ENCODE data around the gene STOM.

Gene STOM

GRCh38 chr9:121318631-121319382 is 51.2 kb downstream of the STOM start:
- DNase-seq, result no peak

GRCh38 chr9:121317737-121318630 is 52.1 kb downstream of the STOM start:
- DNase-seq, result no peak

- DNase-seq, result no peak
Measured at GRCh38 chr9:121316852-121317373, 53.1 kb downstream of the STOM start.

GRCh38 chr9:121316378-121316777 is 53.7 kb downstream of the STOM start:
- DNase-seq, result no peak

GRCh38 chr9:121313458-121314152 is 56.4 kb downstream of the STOM start:
- no peak for DNase-seq

GRCh38 chr9:121312169-121312568 is 57.9 kb downstream of the STOM start:
- DNase-seq, result no peak

- DNase-seq, result no peak
Measured at GRCh38 chr9:121310571-121310970, 59.5 kb downstream of the STOM start.

GRCh38 chr9:121309833-121310425 is 60.1 kb downstream of the STOM start:
- DNase-seq, result no peak

GRCh38 chr9:121309171-121309570 is 60.9 kb downstream of the STOM start:
- DNase-seq, result no peak

- no peak for DNase-seq
Measured at GRCh38 chr9:121308765-121309164, 61.3 kb downstream of the STOM start.

- no peak for DNase-seq
Measured at GRCh38 chr9:121307976-121308375, 62.1 kb downstream of the STOM start.

GRCh38 chr9:121305269-121305994 is 64.6 kb downstream of the STOM start:
- no peak for DNase-seq

GRCh38 chr9:121304707-121305106 is 65.3 kb downstream of the STOM start:
- DNase-seq, result no peak

- no peak for DNase-seq
Measured at GRCh38 chr9:121303456-121304451, 66.3 kb downstream of the STOM start.

GRCh38 chr9:121302786-121303185 is 67.3 kb downstream of the STOM start:
- no peak for DNase-seq

GRCh38 chr9:121302341-121302740 is 67.7 kb downstream of the STOM start:
- no peak for DNase-seq

- no peak for DNase-seq
Measured at GRCh38 chr9:121301881-121302286, 68.2 kb downstream of the STOM start.

GRCh38 chr9:121300283-121301119 is 69.5 kb downstream of the STOM start:
- no peak for DNase-seq

GRCh38 chr9:121299467-121300282 is 70.4 kb downstream of the STOM start:
- DNase-seq, result no peak
